Measurements from ENCODE around the gene ISLR.

Gene ISLR

DNA sequence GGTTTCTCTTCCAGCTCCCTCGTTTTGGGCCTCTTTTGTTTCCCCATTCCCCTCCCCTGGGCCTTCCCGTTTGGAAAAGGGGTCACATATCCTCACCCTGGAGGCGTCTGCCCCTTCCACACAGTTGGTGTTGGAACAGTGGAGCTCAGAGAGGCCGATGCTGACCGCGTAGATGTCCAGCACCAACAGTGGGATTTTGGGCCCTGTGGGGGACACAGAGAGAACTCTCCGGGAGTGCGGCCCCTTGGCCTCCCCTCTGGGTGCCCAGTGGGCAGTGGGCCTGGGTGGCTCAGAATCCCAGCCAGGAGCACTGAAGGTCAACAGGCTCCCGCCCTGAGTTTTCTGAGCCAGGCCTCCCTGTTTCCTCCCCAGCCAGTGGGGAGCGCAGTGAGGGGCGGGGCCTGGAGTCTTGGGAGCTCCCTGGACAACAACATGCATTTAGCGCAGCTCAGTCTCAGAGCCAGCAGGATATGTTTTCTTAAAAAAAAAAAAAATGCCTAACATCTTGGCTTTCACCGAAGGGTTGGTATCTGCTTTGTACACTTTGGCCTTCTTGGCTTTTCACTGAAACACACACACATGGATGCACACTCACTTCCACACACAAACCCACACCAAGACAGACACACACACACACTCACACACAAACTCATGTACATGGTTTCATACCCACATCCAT, 670 bp upstream of the ISLR start:
- Histone ChIP-seq H3K9ac (ENCODE audit: low read depth, low read length) (no peak overlapping the region), H3K9me3 (ENCODE audit: control insufficient read depth, insufficient read depth, low read length) (no peaks in the 10 kb centered on the region), H3K4me1 (ENCODE audit: insufficient read depth, low read length) (peaks cover 23% of the 10 kb centered on the region), H3K36me3 (ENCODE audit: insufficient read depth, low read length) (no peaks in the 10 kb centered on the region)

DNA sequence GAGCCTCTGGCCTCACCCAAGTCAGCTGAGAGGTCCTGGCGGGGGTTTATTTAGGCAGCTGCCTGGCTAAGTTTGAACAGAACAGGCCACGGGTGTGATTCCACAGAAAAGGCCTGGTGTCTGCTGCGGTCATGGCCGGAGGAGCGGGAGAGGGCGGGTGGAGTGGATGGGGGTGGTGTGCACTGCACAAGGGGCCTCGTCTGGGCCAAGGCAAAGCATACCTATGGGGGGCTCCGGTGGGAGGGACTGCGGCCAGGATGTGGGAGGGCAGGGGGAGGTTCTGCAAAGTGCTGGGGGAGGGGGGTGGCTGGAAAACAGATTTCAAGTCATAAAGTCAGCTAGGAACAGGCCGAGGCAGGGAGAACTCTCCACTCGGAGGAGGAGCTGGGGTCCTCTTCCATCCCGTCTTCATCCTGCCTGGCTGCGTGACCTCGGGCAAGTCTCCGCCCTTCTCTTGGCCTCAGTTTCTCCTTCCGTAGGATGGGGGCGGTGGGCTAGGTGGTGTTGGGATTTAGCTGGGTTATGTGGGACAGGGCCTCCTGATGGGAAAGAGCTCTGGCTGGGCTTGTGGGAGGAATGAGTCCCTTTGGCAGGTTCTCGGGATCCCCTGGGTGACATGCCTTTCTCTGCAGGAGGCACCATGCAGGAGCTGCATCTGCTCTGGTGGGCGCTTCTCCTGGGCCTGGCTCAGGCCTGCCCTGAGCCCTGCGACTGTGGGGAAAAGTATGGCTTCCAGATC, 878 bp downstream of the ISLR start:
- no peak overlapping the region for H3K9ac ChIP-seq (ENCODE audit: low read depth, low read length)
- H3K9me3 ChIP-seq (ENCODE audit: control insufficient read depth, insufficient read depth, low read length) = no peaks in the 10 kb centered on the region
- no peaks in the 10 kb centered on the region for H3K36me3 ChIP-seq (ENCODE audit: insufficient read depth, low read length)
- peaks cover 26% of the 10 kb centered on the region for H3K4me1 ChIP-seq (ENCODE audit: insufficient read depth, low read length)

DNA sequence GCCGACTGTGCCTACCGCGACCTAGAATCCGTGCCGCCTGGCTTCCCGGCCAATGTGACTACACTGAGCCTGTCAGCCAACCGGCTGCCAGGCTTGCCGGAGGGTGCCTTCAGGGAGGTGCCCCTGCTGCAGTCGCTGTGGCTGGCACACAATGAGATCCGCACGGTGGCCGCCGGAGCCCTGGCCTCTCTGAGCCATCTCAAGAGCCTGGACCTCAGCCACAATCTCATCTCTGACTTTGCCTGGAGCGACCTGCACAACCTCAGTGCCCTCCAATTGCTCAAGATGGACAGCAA, 1.4 kb downstream of the ISLR start:
- Histone ChIP-seq H3K9ac (ENCODE audit: low read depth, low read length) (no peak overlapping the region), H3K9me3 (ENCODE audit: control insufficient read depth, insufficient read depth, low read length) (no peaks in the 10 kb centered on the region), H3K36me3 (ENCODE audit: insufficient read depth, low read length) (no peaks in the 10 kb centered on the region), H3K4me1 (ENCODE audit: insufficient read depth, low read length) (peaks cover 26% of the 10 kb centered on the region)

DNA sequence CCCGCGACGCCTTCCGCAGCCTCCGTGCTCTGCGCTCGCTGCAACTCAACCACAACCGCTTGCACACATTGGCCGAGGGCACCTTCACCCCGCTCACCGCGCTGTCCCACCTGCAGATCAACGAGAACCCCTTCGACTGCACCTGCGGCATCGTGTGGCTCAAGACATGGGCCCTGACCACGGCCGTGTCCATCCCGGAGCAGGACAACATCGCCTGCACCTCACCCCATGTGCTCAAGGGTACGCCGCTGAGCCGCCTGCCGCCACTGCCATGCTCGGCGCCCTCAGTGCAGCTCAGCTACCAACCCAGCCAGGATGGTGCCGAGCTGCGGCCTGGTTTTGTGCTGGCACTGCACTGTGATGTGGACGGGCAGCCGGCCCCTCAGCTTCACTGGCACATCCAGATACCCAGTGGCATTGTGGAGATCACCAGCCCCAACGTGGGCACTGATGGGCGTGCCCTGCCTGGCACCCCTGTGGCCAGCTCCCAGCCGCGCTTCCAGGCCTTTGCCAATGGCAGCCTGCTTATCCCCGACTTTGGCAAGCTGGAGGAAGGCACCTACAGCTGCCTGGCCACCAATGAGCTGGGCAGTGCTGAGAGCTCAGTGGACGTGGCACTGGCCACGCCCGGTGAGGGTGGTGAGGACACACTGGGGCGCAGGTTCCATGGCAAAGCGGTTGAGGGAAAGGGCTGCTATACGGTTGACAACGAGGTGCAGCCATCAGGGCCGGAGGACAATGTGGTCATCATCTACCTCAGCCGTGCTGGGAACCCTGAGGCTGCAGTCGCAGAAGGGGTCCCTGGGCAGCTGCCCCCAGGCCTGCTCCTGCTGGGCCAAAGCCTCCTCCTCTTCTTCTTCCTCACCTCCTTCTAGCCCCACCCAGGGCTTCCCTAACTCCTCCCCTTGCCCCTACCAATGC, 2.0 kb downstream of the ISLR start:
- H3K4me1 ChIP-seq (ENCODE audit: insufficient read depth, low read length) = peaks cover 26% of the 10 kb centered on the region
- H3K36me3 ChIP-seq (ENCODE audit: insufficient read depth, low read length) = no peaks in the 10 kb centered on the region
- H3K9me3 ChIP-seq (ENCODE audit: control insufficient read depth, insufficient read depth, low read length) = no peaks in the 10 kb centered on the region
- no peak overlapping the region for H3K9ac ChIP-seq (ENCODE audit: low read depth, low read length)

DNA sequence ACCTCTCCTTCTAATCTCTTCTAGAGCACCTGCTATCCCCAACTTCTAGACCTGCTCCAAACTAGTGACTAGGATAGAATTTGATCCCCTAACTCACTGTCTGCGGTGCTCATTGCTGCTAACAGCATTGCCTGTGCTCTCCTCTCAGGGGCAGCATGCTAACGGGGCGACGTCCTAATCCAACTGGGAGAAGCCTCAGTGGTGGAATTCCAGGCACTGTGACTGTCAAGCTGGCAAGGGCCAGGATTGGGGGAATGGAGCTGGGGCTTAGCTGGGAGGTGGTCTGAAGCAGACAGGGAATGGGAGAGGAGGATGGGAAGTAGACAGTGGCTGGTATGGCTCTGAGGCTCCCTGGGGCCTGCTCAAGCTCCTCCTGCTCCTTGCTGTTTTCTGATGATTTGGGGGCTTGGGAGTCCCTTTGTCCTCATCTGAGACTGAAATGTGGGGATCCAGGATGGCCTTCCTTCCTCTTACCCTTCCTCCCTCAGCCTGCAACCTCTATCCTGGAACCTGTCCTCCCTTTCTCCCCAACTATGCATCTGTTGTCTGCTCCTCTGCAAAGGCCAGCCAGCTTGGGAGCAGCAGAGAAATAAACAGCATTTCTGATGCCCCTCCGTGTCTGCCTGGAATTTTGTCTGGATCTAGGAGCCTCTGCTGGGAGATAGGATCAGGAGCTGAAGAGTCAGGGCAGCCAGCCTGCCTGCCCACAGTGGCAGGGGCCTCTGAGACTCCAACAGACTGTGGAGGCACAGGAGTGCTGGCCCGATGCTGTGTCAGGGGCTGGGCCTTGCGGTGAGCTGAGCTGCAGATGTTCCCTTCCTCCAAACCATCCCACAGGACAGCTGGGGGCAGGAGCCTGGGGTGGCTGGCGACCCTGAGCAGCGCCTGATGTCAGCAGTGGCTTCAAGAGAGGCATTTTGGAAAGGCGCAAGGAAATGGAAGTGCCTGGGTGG, 3.0 kb downstream of the ISLR start:
- Histone ChIP-seq H3K9me3 (ENCODE audit: control insufficient read depth, insufficient read depth, low read length) (no peaks in the 10 kb centered on the region), H3K9ac (ENCODE audit: low read depth, low read length) (no peak overlapping the region), H3K36me3 (ENCODE audit: insufficient read depth, low read length) (no peaks in the 10 kb centered on the region), H3K4me1 (ENCODE audit: insufficient read depth, low read length) (peaks cover 26% of the 10 kb centered on the region)

DNA sequence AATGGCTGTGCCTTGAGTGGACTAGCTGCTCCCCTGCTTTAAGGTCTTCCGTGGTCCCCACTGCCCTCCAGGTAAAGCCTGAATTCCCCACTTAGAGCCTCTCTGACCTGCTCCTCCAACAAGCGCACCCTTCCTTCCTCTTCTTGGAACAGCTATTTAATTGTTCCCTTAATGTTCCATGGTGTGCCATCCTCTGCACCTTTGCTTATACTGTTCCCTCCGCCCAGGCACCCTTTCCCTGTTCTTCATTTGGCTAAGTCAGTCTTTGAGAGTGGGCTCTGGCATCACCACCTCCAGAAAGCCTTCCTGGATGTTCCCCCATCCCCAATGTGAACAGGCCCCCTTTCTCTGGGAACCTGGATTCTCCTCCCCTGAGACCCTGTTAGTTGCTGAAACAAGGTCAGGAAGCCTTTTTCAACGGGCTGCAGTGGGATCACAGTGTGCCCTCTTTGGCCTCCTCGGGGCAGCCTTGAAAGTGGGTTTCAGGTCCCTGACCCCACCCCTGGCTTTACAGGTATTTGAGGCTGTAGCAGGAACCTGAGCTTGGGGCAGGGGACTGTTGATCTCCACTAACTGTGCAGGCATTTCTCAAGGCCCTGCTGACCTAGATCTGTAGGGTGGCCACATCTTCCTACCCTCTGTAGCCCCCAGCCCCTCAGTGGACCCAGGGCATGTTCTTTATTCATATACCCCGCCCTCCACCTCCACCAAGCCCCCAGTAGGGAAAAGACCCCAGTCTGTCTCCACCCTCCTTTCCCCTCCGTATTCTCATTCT, 5.0 kb downstream of the ISLR start:
- H3K9me3 ChIP-seq (ENCODE audit: control insufficient read depth, insufficient read depth, low read length) = no peaks in the 10 kb centered on the region
- peaks cover 16% of the 10 kb centered on the region for H3K4me1 ChIP-seq (ENCODE audit: insufficient read depth, low read length)
- H3K9ac ChIP-seq (ENCODE audit: low read depth, low read length) = no peak overlapping the region
- H3K36me3 ChIP-seq (ENCODE audit: insufficient read depth, low read length) = no peaks in the 10 kb centered on the region

DNA sequence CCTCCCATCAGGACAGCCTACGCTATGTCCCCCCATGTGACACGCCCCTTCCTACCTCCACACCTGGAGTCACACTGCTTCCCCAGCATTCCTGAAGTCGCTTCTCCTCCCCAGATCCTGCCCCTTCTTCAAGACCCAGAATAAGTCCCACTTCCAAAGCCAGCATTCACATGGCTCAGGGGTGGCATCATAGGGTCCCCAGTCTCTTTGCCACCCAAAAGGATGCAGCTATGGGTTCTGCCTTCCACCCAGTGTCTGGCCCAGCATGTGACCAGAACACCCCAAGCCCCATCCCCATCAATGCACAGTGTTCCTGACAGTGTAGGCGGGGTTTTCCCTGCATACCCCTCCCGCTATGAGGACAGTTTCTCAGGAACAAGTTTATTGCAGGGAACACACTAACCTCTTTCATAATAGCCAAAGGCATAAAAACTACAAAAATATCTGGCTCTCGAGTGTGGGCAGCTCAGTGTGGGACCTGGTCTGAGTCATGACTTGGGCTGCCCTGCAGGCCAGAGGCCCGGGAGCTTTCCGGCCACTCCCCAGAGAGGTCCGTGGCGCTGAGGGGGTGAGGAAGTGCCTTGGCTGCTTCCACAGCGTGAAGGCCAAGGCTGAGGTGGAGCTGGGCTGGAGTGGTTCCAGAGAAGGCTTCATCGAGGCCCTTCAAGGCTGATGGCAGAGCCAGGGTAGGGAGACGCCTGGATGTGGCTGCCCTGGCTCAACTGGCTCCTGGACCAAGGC, 5.8 kb downstream of the ISLR start:
- no peaks in the 10 kb centered on the region for H3K36me3 ChIP-seq (ENCODE audit: insufficient read depth, low read length)
- H3K9ac ChIP-seq (ENCODE audit: low read depth, low read length) = no peak overlapping the region
- H3K4me1 ChIP-seq (ENCODE audit: insufficient read depth, low read length) = peaks cover 9% of the 10 kb centered on the region
- no peaks in the 10 kb centered on the region for H3K9me3 ChIP-seq (ENCODE audit: control insufficient read depth, insufficient read depth, low read length)

DNA sequence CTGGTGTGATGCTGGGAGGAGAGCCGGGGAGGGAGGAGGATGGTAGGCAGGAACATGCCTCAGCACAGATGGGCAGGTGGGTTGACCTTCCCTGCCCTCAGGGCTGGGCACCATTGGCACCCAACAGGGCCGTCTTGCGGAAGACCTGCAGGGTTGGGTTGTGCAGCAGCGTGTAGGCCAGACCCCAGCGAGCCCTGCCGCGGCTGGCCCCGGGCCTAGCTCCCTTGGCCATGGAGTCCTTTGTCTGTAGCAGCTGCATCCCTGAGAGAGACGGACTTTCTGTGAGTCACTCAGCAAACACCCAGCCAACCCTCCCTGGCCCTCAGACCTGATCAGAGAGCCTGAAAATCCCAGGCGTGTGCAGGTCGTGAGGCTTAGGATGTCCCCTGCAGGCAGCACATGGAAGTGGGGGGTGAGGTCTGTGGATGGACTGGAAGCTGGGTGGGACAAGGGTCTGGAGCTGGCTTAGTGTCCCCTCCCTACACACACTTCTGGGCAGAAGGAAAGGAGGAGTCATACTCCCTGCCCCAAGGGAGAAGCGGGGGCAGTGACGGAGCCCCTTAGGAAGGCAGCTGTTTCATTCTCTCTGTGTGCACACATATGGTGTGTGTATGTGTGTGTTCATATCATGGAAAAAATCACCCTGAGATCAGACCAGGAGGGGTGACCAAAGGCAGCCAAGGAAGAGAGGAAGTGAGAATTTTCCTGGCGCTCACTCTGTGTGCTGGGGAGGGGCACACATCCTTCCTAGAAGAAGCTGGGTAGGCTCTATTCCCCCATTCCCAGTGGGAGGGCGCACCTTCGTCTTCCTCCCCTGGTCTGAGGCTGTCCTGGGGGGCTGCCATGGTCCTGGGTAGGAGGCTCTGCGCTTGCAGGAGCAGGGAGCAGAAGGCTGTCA, 6.7 kb downstream of the ISLR start:
- no peaks in the 10 kb centered on the region for H3K36me3 ChIP-seq (ENCODE audit: insufficient read depth, low read length)
- H3K9me3 ChIP-seq (ENCODE audit: control insufficient read depth, insufficient read depth, low read length) = no peaks in the 10 kb centered on the region
- H3K9ac ChIP-seq (ENCODE audit: low read depth, low read length) = no peak overlapping the region
- H3K4me1 ChIP-seq (ENCODE audit: insufficient read depth, low read length) = peaks cover 9% of the 10 kb centered on the region

DNA sequence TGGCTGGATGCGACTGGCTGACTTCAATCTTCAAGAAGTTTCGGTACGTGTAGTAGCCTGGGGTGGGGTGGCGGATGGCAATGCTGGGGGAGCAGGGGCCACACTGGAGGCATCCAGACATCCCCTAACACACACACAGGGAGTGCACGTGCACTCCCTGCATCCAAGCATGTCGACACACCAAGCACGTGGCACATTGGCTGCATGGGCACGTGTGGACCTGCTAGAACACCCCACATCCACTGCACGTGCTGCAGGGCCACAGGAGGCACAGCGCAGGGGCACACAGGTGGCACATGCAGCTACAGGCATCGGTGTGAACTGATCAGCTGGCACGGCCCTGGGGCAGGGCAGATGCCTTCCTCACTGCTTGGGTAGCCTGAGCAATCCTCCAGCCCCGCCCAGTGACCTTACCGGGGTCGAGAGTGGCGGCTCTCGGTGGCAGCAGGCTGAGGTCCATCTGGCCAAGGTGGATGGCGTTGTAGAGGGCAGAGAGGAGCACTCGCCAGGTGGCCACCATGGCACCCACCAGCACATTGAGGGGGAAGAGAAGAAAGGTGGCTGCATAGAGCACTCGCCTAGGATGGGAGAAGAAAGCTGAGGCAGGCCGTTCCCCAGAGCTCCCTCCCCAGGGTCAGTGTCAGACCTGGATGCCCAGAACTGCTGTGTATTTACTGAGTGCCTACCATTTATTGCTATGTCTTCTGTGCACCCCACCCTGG, 7.5 kb downstream of the ISLR start:
- Histone ChIP-seq H3K36me3 (ENCODE audit: insufficient read depth, low read length) (no peaks in the 10 kb centered on the region), H3K9me3 (ENCODE audit: control insufficient read depth, insufficient read depth, low read length) (no peaks in the 10 kb centered on the region), H3K9ac (ENCODE audit: low read depth, low read length) (no peak overlapping the region), H3K4me1 (ENCODE audit: insufficient read depth, low read length) (peaks cover 9% of the 10 kb centered on the region)

DNA sequence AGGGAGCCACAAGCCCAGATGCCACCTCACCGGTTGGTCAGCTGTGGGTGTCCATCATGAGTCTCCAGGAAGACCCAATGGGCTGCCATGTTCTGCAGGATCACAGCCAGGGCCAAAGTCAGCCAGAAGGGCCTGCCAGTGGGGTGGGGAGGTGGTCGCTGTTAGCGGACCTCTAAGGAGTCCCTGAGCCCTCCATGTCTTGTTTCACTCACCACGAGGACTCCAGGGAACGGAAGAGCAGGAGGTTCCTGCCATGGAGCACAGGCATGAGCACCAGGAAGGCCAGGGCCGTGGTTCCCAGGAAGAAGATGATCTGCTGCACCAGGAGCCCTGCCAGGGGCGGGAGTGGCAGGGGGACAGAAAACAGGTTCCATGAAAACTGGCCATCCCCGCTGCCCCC, 8.6 kb downstream of the ISLR start:
- Histone ChIP-seq H3K4me1 (ENCODE audit: insufficient read depth, low read length) (peaks cover 3% of the 10 kb centered on the region; the same call in 1 of the 2 replicates), H3K9ac (ENCODE audit: low read depth, low read length) (no peak overlapping the region), H3K36me3 (ENCODE audit: insufficient read depth, low read length) (no peaks in the 10 kb centered on the region), H3K9me3 (ENCODE audit: control insufficient read depth, insufficient read depth, low read length) (no peaks in the 10 kb centered on the region)

DNA sequence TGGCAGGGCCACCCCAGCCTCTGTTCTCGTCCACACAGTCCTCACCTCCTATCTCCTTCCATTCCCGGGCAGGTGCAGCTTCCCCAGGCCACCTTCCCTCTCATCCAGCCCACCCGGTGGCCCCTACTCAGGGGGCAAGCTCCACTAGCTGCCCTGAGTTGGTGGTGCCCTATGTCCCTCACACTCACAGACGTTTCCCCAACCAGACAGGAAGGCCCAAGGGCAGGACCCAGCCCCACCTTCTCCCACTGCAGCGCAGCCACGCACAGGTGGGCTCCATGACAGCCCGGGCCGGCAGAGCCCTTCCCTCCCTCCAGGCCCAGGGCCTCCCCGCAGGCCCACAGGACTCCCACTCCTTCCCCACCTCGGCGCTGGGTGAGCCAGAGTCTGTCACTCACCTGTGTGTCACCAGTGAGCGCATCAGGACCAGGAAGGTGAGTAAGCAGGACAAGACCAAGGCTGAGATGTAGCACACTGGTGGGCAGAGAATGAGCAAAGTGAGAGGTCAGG, 11.1 kb downstream of the ISLR start:
- Histone ChIP-seq H3K9ac (ENCODE audit: low read depth, low read length) (no peak overlapping the region), H3K4me1 (ENCODE audit: insufficient read depth, low read length) (no peaks in the 10 kb centered on the region; the same call in 1 of the 2 replicates), H3K36me3 (ENCODE audit: insufficient read depth, low read length) (no peaks in the 10 kb centered on the region), H3K9me3 (ENCODE audit: control insufficient read depth, insufficient read depth, low read length) (no peaks in the 10 kb centered on the region)

All from ES-I3 (cell line).